ENCODE results near the gene GSTM3.

DNA sequence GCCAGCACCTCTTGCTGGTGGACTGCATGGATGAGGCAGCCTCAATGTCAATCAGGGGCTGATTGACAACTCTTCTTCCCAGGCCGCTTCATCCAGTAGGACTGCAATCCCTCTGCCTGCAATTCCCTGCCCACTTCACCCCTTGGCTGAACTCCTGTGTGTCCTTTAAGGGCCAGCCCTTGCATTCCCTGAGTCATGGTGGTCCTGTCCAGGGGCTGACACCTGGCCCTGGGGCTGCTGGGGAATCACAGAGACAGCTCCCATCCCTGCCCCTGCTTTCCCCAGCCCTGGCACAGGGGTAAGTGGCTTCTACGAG lies 27.5 kb upstream of the GSTM3 start:
- TF ChIP-seq, protein P1, sequence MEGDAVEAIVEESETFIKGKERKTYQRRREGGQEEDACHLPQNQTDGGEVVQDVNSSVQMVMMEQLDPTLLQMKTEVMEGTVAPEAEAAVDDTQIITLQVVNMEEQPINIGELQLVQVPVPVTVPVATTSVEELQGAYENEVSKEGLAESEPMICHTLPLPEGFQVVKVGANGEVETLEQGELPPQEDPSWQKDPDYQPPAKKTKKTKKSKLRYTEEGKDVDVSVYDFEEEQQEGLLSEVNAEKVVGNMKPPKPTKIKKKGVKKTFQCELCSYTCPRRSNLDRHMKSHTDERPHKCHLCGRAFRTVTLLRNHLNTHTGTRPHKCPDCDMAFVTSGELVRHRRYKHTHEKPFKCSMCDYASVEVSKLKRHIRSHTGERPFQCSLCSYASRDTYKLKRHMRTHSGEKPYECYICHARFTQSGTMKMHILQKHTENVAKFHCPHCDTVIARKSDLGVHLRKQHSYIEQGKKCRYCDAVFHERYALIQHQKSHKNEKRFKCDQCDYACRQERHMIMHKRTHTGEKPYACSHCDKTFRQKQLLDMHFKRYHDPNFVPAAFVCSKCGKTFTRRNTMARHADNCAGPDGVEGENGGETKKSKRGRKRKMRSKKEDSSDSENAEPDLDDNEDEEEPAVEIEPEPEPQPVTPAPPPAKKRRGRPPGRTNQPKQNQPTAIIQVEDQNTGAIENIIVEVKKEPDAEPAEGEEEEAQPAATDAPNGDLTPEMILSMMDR (IDR thresholded peaks at IDR 0.05) = no peak
- TF ChIP-seq POLR2AphosphoS5 (IDR thresholded peaks at IDR 0.05) (no peak), EP300 (IDR thresholded peaks at IDR 0.05; ENCODE audit: low read depth) (no peak)
